A549 treated with DMSO at 1 μM for 4 hours (cell line): ENCODE results near the gene NIPAL1. TPM values are rescaled to one million over a fixed set of nuclear protein-coding genes. Genes with fewer than 3 reads are reported as not detected.

Experiments used
- total RNA-seq: library from RNA; stranded (reverse); fragments of 200-300 nt; extraction: Qiagen RNA extraction; gene quantifications from 5 replicates; pipeline ENCODE4 v1.2.3, GENCODE V29; 2022; ENCODE audit warnings: low read depth

The NIPAL1 gene
- total RNA-seq = 0.93 to 1.2 TPM (median 0.95 TPM) in 5 replicates

DNA sequence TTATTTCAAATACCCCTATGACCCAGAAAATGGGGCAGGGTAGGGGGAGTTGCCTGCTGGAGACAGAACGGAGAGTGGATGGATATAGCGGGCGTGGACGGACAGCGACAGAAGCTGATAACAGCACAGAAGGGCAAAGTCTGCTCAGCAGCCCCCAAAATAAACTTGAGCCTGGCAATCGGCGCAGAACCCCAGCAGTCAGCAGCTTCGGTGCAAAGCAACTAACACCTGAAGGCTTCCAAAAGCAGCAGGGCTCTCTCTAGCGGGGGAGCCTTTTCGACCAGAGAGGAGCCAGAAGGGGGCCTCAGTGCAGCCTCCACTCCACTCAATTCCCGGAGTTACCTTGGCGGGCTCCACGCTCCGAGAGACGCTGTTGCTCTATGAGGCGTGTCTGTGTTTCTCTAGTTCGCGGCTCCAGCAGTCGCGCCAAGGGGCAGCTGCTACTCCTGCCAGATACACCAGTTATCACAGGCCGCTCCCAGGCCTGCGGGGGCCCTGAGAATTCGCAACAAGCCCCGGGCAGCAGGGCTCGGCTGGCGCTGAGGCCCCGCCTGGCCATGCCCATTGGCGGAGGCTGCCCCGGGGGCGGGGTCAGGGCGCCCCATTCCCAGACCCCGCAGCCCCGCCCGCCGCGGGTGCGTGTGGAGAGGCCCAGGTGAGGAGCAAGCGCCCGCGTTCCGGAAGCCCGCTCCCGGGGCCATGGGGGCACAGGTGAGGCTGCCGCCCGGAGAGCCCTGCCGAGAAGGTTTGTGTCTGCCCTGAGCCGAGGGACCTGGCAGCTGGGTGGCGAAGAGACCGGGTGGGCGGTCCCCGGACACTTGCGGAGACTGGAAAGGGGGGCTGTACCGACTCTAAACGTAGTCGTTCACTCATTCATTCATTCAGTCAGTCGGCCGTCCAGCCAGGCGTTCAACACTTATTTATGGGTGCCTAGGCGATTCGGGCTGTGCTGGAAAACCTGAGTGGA lies at the start of gene NIPAL1, which contains the start of gene CNGA1:
NIPAL1 (plus strand) TSS at position 632 of the 967 bp plus-strand sequence; CDS start at position 700, 68 bp downstream.
CNGA1 (minus strand) TSS at position 541 of the 967 bp plus-strand sequence. CDS start 63,992 bp downstream, outside the sequence.

Other genes with a start within 250 kb of the NIPAL1 start
- gene CORIN, start 178.7 kb upstream of the NIPAL1 start, total RNA-seq = not detected in 5 replicates
- gene NFXL1, start 102.2 kb upstream of the NIPAL1 start, total RNA-seq = 6.3 to 8.2 TPM (median 6.5 TPM) in 5 replicates
- 0.15 TPM in 1 of 5 replicates, not detected in the others for gene CNGA1, start 91 bp upstream of the NIPAL1 start, total RNA-seq
- 0.11 to 0.28 TPM (median 0.25 TPM) in 5 replicates for gene TXK, start 117.5 kb downstream of the NIPAL1 start, total RNA-seq